Ammon's horn (tissue), 1 donor: ENCODE data around the gene ERC2.

Experiments
- DNase-seq: peaks from one replicate; pipeline ENCODE4 v3.0.0-alpha.2; 2016; ENCODE audit warnings: low spot score

The ERC2 gene

DNA sequence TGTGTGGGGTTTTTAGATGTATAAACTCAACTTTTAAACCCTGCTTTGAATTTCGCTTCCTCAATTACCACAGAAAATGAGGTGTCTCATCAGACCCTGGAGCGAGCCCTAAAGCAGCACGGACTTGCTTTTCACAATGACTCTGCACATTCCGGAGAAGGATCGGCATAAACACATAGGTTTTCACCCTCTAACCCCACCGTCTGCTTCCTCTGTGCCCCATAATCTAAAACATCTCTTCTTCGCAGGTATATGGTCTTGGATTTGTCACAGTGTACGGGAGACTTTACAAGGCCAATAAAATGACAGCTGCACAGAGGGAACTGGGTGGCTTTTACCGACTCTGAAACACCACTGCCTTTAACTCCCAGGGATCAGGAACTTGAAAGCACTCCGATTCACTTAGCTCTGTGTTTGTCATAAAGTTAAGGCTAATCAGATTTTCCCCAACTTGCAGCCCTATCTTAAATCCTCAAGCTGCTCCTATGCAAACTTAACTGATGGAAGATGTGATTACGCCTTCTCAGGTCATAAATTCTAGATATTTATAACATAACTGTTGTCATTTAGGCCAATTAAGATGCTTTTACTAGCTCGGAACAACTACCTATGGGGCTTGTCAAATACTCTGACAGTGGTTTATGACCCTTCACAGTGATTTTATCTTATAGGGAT, 847.8 kb downstream of the ERC2 start:
- peak; percentile 43 for DNase-seq

DNA sequence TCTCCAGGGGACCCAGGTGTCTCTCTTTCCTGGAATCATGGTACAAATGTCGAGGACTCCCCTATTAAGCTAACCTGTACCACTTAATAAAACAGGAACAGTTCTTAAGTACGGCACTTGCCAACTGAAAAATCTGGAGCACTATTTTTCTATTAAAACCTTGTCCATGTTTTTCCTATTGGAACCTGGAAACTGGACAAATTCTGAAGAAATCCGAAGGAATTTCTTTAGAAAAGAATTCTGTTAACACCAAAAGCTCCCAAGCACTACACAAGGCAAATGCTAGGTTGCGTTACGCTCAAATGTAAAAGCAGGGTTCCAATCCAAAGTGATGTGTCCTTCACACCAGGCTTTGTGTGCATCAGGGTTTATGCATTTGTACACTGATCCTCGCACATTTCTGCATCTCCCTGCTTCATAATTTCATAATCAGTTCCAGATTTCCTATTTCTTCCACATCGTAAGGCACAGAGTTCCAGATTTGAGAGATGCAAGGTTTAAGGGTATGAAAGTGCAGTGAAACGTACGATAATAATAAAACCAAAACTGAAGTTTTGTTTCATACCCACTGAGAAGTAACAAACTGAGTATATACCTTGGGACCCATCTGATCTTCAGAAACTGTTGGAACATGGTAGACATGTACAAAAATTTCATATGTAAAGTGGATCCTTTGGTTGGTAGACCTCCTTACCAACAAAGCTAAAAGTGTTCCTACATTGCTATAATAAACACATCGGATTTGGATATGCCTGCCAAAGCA, 849.0 kb downstream of the ERC2 start:
- no peak for DNase-seq

DNA sequence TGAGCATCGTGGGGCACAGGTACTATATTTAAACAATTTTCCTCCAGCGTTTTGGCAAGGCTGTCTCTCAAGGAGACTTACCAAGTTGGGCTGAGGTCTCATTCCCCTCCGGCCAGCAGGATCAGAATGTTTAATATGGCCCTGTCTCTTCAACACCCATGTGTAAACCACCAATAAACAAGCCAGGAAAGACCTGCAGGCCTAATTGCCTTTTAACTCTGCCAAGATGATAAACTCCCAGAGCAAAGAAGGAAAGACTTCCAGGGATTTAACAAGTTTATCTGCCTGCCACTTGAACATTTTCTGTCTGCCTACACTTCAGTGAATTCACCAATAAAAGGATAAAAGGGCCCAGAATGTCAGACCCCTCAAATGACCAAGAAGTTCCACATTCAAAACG, 850.9 kb downstream of the ERC2 start:
- no peak for DNase-seq

DNA sequence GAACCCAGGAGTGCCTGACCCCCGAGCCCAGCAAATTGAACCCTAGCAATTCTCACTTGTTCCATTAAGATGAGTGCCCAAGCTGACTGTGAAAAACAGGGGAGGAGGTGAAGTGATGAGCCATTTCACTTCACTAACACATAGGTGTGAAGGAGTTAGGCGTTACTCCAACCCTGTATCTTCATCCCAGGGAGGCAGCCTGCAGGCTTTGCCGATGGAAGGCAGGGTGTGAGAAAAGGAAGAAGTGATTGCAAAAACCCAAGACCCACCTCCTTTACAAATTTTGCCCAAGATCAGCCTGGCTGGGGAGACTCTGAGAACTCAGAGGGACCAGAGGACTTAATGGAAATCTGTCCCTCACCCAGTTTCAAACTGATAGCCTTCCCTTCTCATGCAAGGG, 851.5 kb downstream of the ERC2 start:
- DNase-seq = no peak

DNA sequence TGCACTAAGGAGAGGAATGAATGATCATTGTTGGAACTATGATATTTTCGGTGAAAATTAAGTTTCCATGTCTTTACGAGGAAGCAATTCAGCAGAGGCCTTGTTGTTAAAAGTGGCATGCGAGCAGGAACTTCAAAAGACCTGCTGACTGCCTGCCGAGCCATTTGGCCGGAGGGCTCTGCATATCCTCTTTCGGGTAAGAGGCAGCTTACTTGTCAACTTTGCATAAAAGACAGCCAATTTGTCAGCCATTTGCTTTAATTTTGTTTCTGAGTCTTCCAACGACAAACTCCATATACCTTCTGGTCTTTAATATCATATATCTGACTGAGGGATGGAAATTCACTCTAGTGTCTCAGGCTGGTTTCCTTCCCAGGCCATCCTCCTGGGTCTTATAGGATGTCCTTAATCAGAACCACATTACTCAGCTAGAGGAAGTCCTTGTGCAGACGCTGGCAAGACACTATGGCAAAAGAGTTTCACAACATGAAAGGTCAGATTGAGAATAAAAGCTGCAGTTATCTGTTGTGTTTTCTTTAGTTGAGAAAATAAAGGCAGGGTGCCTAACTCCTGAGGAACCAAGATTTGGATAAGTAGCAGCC, 852.5 kb downstream of the ERC2 start:
- DNase-seq = peak; percentile 44

DNA sequence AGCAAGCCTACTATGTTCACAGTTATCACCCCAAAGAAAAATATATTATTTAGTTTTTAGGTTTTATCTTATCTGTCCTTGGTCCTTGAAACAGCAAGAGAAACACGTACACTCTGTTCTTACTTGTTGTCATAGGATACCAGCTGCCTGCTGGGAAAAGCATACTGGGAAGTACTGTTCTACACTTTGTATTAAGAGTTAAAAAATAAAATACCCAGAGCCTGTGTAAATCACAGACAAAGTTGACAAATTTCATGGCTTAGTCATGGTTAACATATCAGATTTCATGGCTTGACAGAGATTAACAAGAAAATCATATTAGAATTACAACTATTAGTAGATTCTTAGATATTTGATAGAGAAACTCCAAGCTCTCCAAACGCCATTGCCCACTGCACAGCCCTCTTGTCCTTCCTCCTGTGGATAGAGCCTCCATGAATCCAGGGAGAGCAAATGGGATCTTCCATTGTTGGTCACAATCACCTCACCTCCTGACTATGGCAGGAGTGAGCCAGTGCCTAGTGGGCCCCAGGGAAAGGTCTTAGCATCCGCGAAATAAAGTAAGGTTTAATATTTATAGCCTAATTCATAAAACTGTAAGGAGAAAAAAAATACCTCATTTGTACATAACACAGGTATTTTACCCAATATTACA, 853.1 kb downstream of the ERC2 start:
- DNase-seq = no peak

DNA sequence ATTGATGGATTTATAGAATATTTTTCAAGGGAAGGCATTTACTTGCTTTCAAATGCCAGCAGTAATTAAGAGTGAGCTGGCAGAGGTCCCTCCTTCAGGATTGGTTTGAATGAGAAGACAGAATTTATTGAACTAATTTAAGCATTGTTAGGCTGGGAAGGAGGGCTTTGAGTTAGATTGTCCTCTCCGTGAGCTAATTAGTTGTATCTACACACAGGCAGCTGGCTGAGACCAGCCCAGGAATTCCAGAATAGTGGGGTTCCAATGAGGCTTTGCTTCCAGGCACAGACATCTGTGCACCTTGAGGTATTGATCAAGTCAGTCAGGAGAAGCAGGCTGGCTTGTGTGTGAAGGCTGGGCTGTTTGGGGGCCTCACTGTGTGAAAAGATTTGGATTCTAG, 857.1 kb downstream of the ERC2 start:
- no peak for DNase-seq

DNA sequence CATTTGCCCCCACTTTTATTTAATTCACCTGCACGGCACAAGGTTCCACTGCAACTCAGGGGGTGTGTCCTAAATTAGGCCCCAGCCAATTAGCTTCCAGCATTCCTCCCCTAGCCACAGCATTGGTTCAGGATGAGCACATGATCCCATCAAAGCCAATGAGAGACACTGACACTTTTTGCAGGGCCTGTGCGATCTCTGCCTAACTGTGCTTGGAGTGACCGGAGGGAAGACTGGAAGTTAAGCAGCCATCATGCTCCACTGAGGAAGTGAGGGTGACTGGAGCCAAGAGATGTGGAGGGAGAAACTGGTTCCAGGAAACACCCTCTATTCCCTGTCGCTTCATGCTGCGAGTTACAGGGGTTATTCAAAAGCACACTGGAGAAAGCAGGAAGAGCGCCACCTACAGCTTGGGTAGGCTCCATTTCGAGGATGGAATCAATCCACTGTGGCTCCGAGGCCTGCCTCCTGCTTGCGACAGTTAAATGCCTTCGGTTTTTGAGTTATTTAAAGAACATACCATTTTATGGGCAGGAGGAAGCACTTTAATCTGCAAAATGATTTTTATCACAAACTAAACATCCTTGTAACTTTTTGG, 858.9 kb downstream of the ERC2 start:
- DNase-seq = no peak

DNA sequence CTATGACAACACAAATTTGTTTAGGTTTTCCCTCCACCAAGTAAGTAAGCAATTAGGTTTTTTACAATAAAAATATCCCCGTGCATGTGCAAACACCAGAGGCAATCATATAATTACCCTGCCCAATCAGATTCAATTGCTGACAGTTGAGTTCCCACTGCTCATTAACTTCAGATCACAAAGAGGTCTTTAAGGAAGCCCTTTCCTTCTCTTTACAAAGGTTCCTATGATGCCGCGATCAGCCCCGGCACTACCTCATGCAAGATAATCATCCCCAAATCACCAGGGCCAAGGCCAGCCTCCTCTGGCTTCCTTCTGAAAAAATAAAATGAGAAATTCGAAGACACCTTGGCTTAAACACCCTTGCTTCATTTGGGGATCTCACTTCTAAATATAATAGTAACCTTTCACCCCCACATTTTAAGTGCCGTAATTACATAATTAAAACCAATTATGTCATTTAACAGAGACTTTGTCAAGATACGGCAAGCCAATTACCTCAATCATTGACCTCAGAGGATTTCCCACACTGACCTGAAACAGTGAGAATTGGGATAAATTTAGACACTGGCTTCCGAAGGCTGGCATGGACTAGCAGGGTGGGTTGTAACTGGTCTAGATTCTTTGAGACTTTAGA, 859.8 kb downstream of the ERC2 start:
- DNase-seq = no peak

DNA sequence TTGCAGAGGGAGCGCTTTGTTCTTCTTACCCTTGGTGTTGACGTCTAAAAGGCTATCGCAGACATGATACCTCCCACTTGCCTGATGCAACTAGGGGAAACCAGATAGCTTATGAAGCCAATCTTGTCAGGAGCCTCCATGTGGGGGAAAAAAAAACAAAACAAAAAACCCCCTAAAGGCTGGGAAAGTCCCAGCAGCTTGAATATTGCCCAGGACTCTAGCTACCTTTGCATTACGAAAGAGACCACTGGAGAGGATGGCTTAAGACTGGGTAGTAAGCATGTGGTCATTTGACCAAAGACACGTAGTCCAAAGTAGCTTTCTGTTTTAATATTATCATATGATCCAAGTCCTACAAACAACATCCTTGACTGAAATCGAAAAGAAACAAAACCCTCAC, 860.4 kb downstream of the ERC2 start:
- DNase-seq = no peak

DNA sequence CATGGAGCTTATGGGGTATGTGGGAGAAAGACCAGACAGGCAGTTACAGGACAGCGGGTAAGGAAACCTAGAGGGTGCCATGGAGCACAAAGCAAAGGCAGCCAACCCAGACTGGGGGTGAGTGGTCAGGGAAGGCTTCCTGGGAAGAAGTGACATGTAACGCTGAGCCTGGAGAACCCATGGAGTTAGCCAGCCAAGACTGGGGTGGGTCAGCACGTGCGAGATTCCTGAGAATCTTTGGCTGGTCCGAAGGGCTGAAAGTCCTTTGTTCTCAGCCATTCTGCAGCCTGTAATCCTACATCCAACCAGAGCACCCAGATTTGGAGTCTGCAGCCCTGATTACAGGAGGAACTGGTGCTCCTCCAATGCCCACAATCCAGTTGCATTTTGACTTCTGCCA, 861.1 kb downstream of the ERC2 start:
- no peak for DNase-seq

DNA sequence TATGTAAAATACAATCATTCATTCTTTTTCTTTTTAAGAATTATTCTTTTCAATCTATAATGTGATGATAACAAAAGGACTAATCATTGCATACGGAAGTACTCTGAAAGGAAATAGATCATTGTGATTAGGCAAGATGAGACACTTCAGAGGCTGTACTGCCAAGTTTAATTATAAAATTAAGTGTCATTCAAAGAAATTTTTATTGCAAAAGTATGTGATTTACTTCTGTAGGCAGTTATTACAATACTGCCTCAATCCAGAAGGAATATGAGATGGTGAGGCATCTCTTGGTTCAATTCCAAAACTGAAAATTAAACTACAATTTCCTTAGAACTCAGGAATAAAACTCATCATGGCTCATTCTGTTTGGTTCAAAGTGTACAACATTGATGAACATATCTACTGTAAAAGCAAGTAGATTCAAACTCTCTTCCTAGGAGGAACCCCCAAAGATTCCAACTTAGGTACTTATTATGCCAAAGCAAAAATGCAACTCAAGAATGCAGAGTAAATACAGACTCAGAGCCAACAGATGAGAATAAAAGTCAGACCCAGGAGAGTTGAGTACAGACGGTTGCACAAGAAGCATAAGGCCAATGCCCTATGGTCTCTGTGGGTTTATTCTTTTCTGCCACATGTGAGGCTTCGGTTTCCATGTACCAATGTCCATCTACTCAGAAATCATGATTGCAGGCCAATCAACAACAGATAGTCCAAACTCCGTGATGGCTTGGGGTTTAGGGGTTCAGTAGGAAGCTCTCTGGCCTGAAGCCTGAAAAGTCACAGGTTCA, 862.6 kb downstream of the ERC2 start:
- no peak for DNase-seq

DNA sequence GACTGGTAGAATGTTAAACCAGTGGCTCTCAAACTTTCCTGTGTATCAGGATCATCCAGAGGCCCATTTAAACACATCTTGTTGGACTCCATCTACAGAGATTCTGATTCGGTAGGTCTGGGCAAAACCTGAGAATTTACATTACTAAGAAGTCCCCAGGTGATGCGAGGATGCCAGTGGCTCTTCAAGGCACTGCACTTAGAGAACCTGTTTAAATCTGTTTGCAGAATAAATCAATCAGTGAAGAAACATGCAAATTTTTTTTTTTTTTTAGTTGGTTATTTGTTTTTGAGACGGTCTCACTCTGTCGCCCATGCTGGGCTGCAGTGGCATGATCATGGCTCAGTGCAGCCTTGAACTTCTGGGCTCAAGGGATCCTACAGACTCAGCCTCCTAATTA, 863.4 kb downstream of the ERC2 start:
- DNase-seq = no peak

DNA sequence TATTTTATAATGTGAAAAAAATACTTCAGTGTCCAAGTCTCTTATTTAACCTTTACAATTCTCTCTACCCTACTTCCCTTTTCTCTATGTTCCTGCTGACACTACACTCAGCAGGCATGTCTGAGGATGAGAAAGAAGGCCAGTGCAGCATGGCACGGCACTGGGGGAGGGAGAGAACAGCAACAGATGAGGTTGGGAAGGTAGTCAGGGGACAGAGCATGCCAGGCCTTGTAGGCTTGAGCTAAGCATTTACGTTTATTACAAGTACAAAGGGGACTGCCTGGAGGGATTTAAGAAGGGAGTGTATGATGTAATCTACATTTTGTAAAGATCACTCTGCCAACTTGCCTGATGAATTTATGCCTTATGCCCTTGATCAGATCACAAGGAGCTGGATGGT, 863.9 kb downstream of the ERC2 start:
- peak; percentile 28 for DNase-seq

DNA sequence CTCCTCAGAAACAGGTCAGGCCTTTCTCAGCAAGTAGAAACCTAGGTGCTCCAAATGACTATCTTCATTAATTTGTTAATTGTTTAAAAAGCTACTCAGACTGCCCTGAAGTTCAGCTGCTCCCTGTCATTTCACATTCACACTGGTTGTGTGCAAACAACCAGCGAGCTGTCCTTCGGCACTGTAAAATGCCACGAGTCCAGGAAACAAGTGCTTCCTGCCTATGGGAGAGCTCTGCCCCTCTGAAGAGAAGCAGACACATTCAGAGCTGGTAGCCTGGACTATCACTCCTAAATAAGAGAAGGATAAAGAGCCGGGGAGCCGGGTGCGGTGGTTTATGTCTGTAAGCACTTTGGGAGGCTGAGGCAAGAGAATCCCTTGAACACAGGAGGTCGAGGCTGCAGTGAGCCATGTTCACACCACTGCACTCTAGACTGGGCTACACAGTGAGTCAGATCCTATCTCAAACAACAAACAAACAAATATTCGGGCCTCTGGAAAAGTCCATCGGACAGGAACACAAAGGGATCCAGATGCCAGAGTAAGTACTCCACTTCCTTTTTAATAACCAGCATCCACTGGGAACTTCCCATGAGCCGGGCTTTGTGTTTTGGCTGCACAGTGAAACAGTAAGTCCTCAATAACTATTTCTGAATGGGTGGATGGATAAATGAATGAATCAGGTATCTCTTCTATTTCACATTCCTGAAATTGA, 866.7 kb downstream of the ERC2 start:
- peak; percentile 44 for DNase-seq

DNA sequence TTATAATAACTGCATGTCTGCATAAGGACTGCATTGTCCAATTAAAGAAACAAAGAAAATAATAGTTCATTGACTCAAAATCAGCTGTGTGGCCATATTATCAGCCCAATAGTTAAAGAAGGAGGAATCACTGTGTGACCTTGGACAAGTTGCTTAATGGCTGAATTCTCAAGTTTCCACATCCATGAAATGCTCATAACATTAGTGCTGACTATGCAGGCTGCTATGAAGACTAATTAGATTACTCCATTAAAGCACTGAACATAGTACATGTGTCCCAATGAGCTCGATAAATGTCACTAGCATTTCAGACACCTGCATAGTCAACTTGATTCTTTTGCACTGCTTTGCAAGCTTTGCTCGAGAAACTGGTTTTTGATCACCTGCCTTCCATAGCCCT, 870.0 kb downstream of the ERC2 start:
- DNase-seq = no peak

DNA sequence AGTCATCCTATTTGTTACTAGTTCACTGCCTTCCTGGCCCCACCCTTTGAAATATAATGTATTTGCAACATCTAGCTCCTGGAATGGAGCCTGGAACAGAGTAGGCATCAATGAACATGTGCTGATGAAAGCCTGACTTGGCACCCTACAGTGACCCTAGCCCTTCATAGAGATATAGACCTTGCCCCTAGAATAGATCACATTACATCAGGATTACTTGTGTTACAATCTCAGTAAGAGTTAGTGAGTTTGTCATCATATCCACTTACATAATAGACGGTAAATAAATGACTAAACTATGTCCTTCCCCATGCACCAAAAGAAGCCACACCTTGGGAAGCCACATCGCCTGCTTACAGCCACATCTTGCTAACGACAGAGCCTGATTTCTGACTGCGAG, 870.6 kb downstream of the ERC2 start:
- no peak for DNase-seq

DNA sequence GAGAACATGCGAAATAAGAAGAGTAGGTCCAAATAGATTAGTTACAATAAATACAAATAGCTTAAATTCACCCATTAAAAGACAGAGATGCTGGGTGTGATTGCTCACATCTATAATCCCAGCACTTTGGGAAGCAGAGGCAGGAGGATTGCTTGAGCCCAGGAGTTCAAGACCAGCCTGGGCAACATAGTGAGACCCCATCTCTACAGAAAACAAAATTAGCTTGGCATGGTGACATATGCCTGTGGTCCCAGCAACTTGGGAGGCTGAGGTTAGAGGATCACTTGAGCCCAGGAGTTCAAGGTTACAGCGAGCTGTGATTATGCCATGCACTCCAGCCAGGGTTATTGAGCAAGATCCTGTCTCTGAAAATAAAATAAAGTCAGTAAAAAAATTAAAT, 872.1 kb downstream of the ERC2 start:
- no peak for DNase-seq

DNA sequence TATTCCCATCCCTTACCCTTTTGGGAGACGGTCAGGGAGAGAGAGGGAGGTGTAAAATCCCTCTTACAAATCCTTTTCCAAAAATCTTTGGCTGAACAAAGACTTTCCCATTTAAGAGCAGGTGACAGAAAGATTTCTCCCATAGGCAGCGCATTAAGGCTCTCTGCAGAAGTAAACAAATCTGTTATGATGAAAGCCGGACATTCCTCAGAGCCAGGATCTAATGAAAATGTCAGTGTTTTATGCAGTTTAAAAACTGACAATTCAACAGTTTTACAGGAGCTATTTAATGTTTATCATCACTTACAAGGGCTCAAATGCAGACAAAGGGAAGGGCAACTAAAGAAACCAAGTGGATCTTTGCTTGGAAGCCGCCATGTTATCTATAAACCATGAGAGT, 872.8 kb downstream of the ERC2 start:
- DNase-seq = no peak

DNA sequence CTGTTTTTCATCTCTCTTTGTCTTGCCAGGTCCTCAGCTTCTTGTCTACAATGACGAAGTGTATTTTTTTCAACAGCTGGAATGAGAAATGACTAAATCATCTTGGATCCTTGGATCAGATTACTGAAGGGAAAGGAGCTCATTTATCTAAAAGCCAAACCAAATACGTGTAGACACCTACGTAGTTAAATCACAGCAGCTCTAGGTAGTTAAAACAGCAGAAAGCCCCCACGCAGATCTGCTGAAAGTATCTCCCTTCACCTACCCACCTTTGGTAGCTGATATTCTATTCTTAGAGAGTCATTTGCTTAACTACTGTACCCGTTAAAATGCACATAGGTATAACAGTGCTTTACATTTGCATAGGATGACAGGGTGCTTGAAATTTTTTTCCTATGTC, 875.7 kb downstream of the ERC2 start:
- no peak for DNase-seq

DNA sequence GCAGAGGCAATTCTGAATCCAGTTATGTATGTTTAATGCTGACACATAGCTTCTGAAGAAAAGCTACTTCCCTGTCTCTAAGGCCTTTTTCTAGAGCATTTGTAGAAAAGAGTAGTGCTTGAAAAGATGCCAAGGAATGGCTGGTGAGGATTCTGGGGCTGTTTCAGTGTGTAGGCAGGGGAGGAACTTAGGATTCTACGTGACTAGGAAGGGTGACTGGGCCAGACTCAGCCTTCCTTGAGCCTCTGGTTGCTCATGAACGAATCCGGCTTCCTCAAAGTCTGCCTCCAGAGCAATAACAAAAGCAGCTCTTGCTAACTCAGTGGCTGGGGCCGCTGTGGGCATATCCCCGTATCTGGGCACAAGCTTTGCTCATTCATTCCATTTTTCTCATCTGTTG, 876.4 kb downstream of the ERC2 start:
- peak; percentile 77 for DNase-seq
